HepG2 (cell line): ENCODE data around the gene ZNF132. TPM values are rescaled to one million over a fixed set of nuclear protein-coding genes. Genes with fewer than 3 reads are reported as not detected.
A peak's percentile ranks its signal among the peaks of the same experiment; 100 is the strongest.

Experiments
- CEBPZ ChIP-seq: IDR thresholded peaks from 2 replicates; pipeline ENCODE4 v1.6.1; 2012; ENCODE audit warnings: low read length, improper control_type of control experiment
- FOXC1 ChIP-seq: sonication (generic); formaldehyde crosslinking; IDR thresholded peaks from 2 replicates; pipeline ENCODE4 v1.8.0; 2022; ENCODE audit warnings: mild to moderate bottlenecking, missing genetic modification reagents, borderline replicate concordance
- HOXA3 ChIP-seq: sonication (generic); formaldehyde crosslinking; IDR thresholded peaks from 2 replicates; pipeline ENCODE4 v1.5.0; 2020; ENCODE audit warnings: missing genetic modification reagents
- HOXA5 ChIP-seq: sonication (generic); formaldehyde crosslinking; IDR thresholded peaks from 2 replicates; pipeline ENCODE4 v1.4.0; 2020; ENCODE audit warnings: missing genetic modification reagents
- KLF12 ChIP-seq: sonication (generic); formaldehyde crosslinking; IDR thresholded peaks from 2 replicates; pipeline ENCODE4 v1.4.0; 2020; ENCODE audit warnings: missing genetic modification reagents, borderline replicate concordance
- MEIS1 ChIP-seq: sonication (generic); formaldehyde crosslinking; IDR thresholded peaks from 2 replicates; pipeline ENCODE4 v1.9.0; 2021; ENCODE audit warnings: mild to moderate bottlenecking, missing genetic modification reagents, moderate library complexity, borderline replicate concordance
- PAX8 ChIP-seq: sonication (generic); formaldehyde crosslinking; IDR thresholded peaks from 2 replicates; pipeline ENCODE4 v1.8.0; 2022; ENCODE audit warnings: mild to moderate bottlenecking, missing genetic modification reagents, borderline replicate concordance
- POLR2G ChIP-seq: fragments of 200-400 bp; formaldehyde crosslinking; IDR thresholded peaks from 2 replicates; pipeline ENCODE4 v1.6.1; 2018; ENCODE audit warnings: mild to moderate bottlenecking, low read depth, low read length, moderate library complexity
- RORA ChIP-seq: sonication (generic); formaldehyde crosslinking; IDR thresholded peaks from 2 replicates; pipeline ENCODE4 v1.5.0; 2020; ENCODE audit warnings: mild to moderate bottlenecking, missing genetic modification reagents, moderate library complexity
- SMAD3 ChIP-seq: sonication (generic); formaldehyde crosslinking; IDR thresholded peaks from 2 replicates; pipeline ENCODE4 v1.4.0; 2020; ENCODE audit warnings: missing genetic modification reagents
- ZBTB1 ChIP-seq: sonication (generic); formaldehyde crosslinking; IDR thresholded peaks from 2 replicates; pipeline ENCODE4 v1.4.0; 2020; ENCODE audit warnings: missing genetic modification reagents, borderline replicate concordance
- ZBTB44 ChIP-seq: sonication (generic); formaldehyde crosslinking; IDR thresholded peaks from 2 replicates; pipeline ENCODE4 v1.4.0; 2020; ENCODE audit warnings: missing genetic modification reagents
- ZFP62 ChIP-seq: sonication (generic); formaldehyde crosslinking; IDR thresholded peaks from 2 replicates; pipeline ENCODE4 v1.4.0; 2020; ENCODE audit warnings: missing genetic modification reagents
- ZNF225 ChIP-seq: sonication (generic); formaldehyde crosslinking; IDR thresholded peaks from 2 replicates; pipeline ENCODE4 v1.4.0; 2020; ENCODE audit warnings: mild to moderate bottlenecking, missing genetic modification reagents
- ZNF251 ChIP-seq: sonication (generic); formaldehyde crosslinking; IDR thresholded peaks from 2 replicates; pipeline ENCODE4 v1.9.0; 2021; ENCODE audit warnings: mild to moderate bottlenecking, missing genetic modification reagents
- ZNF281 ChIP-seq: sonication (generic); formaldehyde crosslinking; IDR thresholded peaks from 2 replicates; pipeline ENCODE4 v1.4.0; 2020; ENCODE audit warnings: missing genetic modification reagents, borderline replicate concordance
- ZNF367 ChIP-seq: sonication (generic); formaldehyde crosslinking; IDR thresholded peaks from 2 replicates; pipeline ENCODE4 v1.4.0; 2020; ENCODE audit warnings: missing genetic modification reagents, borderline replicate concordance
- ZNF441 ChIP-seq: sonication (generic); formaldehyde crosslinking; IDR thresholded peaks from 2 replicates; pipeline ENCODE4 v1.7.0; 2021; ENCODE audit warnings: missing genetic modification reagents, borderline replicate concordance
- ZNF563 ChIP-seq: sonication (generic); formaldehyde crosslinking; IDR thresholded peaks from 2 replicates; pipeline ENCODE4 v1.8.0; 2022; ENCODE audit warnings: mild to moderate bottlenecking, moderate library complexity, missing genetic modification reagents
- ZNF703 ChIP-seq: sonication (generic); formaldehyde crosslinking; IDR thresholded peaks from 2 replicates; pipeline ENCODE4 v1.5.1; 2020; ENCODE audit warnings: missing genetic modification reagents, mild to moderate bottlenecking, moderate library complexity, borderline replicate concordance
- ZNF766 ChIP-seq: sonication (generic); formaldehyde crosslinking; IDR thresholded peaks from 2 replicates; pipeline ENCODE4 v1.5.0; 2020; ENCODE audit warnings: missing genetic modification reagents, borderline replicate concordance
- ZNF773 ChIP-seq: sonication (generic); formaldehyde crosslinking; IDR thresholded peaks from 2 replicates; pipeline ENCODE4 v1.4.0; 2020; ENCODE audit warnings: missing genetic modification reagents, borderline replicate concordance
- polyA plus RNA-seq, 8 experiments: library from polyadenylated mRNA; depleted of rRNA in 3 of 8; stranded (reverse) in 7 of 8; unstranded in 1 of 8; fragments of >200 nt; fragmentation: Illumina TruSeq in 4 of 8; extraction: Trizol in 4 of 8; gene quantifications; 2 replicates each; pipeline versions ENCODE4 v1.2.1 to v1.2.3, GENCODE V29; 2011 to 2016; ENCODE audit warnings: low read depth in 4 of 8, missing spikeins in 1 of 8, mixed read lengths in 1 of 8; ENCODE audit not compliant: insufficient read depth in 1 of 8
- total RNA-seq, 5 experiments: library from RNA; depleted of rRNA; stranded (reverse); fragments of >200 nt; fragmentation: Illumina TruSeq; extraction: Trizol; gene quantifications; 2 replicates each; pipeline ENCODE4 v1.2.3, GENCODE V29; 2016; ENCODE audit warnings: low read depth in 1 of 5

Gene ZNF132
- total and polyA plus RNA-seq, 2 of the 13 experiments (the other 11 are each of a cell fraction or from before 2014, with no cell fraction given): not detected

- TF ChIP-seq ZNF281 (CRISPR knock-in tag) (no peak), HOXA5 (CRISPR knock-in tag) (no peak; the same call in none of the 2 replicates), ZNF703 (CRISPR knock-in tag) (no peak), ZNF441 (CRISPR knock-in tag) (peak; percentile 30; the same call in 1 of the 2 replicates), ZNF563 (CRISPR knock-in tag) (no peak), CEBPZ (no peak), ZBTB44 (CRISPR knock-in tag) (no peak), ZBTB1 (CRISPR knock-in tag) (no peak), RORA (CRISPR knock-in tag) (no peak), MEIS1 (CRISPR knock-in tag) (peak; percentile 71; the same call in 1 of the 2 replicates), SMAD3 (CRISPR knock-in tag) (0 out of 2 replicates have a peak, but pooled peaks have one; percentile 19), FOXC1 (0 out of 2 replicates have a peak, but pooled peaks have one; percentile 43), ZNF367 (no peak), ZNF225 (CRISPR knock-in tag) (no peak), PAX8 (CRISPR knock-in tag) (no peak), ZNF766 (CRISPR knock-in tag) (no peak; the same call in 1 of the 2 replicates), ZNF251 (CRISPR knock-in tag) (no peak), HOXA3 (CRISPR knock-in tag) (peak; percentile 63; the same call in 1 of the 2 replicates), POLR2G (peak; percentile 92), KLF12 (CRISPR knock-in tag) (peak; percentile 75; the same call in 1 of the 2 replicates), ZFP62 (no peak), ZNF773 (CRISPR knock-in tag) (no peak)
Measured at GRCh38 chr19:58408152-58409009, 31.6 kb downstream of the ZNF132 start, which contains the start of gene ZNF584 (continued).
